SK-N-MC (cell line): ENCODE results near the gene SPTSSA.

ENCODE experiments used
- EZH2 ChIP-seq: fragments of 200-600 bp; sonication (generic); IDR thresholded peaks from one replicate; pipeline ENCODE4 v1.6.1; 2017; ENCODE audit warnings: antibody characterized with exemption
- FOXP2 ChIP-seq: optimal IDR thresholded peaks from 2 replicates; pipeline ENCODE3; 2011; ENCODE audit warnings: mild to moderate bottlenecking, moderate library complexity; ENCODE audit not compliant: insufficient read depth; ENCODE audit errors: extremely low read length, control extremely low read depth
- POLR2AphosphoS5 ChIP-seq: IDR thresholded peaks from 2 replicates; pipeline ENCODE4 v1.6.1; 2012; ENCODE audit warnings: mild to moderate bottlenecking, low read depth, low read length, borderline replicate concordance

- no peak for TF ChIP-seq POLR2AphosphoS5
- TF ChIP-seq EZH2 = no peak
- no peak for TF ChIP-seq FOXP2
Measured at GRCh38 chr14:34383839-34384238, 78.2 kb downstream of the SPTSSA start.
